Panc1 (cell line): Measurements from ENCODE around the gene PPIE. TPM values are rescaled to one million over a fixed set of nuclear protein-coding genes. Genes with fewer than 3 reads are reported as not detected.
"Not testable (repeated sequence)": the region's sequence is repeated elsewhere in the genome, so short reads cannot be mapped to it uniquely, and the experiment has no call there.

ENCODE experiments used
- ATAC-seq: fragments of 200-7000 bp; cut with Tn5 transposase; 2 replicates; pipeline ENCODE4 v1.9.1; 2020; ENCODE audit warnings: mild to moderate bottlenecking, moderate library complexity
- BruUV-seq: library from RNA; stranded (reverse); fragments of 400-500 nt; replicated peaks from 2 replicates; lab custom pipeline; 2021; lab: Mats Ljungman, UMichigan
- CTCF ChIA-PET: fragments of 300-600 bp; sonication (Branson Sonifier 250); formaldehyde crosslinking; loops from one replicate; lab custom pipeline; 2022; ENCODE audit warnings: antibody characterized with exemption; lab: Charles Lee
- POLR2A ChIA-PET: fragments of 300-600 bp; sonication (Branson Sonifier 250); formaldehyde crosslinking; loops from one replicate; lab custom pipeline; 2022; ENCODE audit warnings: antibody characterized with exemption; lab: Charles Lee
- DNase-seq: peaks from one replicate; pipeline ENCODE4 v3.0.0-alpha.2; 2010; ENCODE audit warnings: low read depth, low spot score
- H3K27ac ChIP-seq: 2 replicates; pipeline ENCODE4 v1.5.1; 2011; ENCODE audit warnings: mild to moderate bottlenecking, low read length, inconsistent platforms
- H3K27me3 ChIP-seq: fragments of 200-500 bp; sonication (Bioruptor generic); 2 replicates; pipeline ENCODE4 v1.6.0; 2014; ENCODE audit warnings: low read length, inconsistent platforms; ENCODE audit not compliant: control insufficient read depth, insufficient read depth
- H3K36me3 ChIP-seq: fragments of 200-500 bp; sonication (Bioruptor generic); 2 replicates; pipeline ENCODE4 v1.5.1; 2014; ENCODE audit warnings: inconsistent platforms, mild to moderate bottlenecking, low read length, moderate library complexity; ENCODE audit not compliant: control insufficient read depth, insufficient read depth
- H3K4me1 ChIP-seq: 2 replicates; pipeline ENCODE4 v1.5.1; 2011; ENCODE audit warnings: inconsistent platforms, mild to moderate bottlenecking, low read length, moderate library complexity; ENCODE audit not compliant: control insufficient read depth, insufficient read depth
- H3K4me3 ChIP-seq, 2 experiments: 2 replicates each; pipeline ENCODE4 v1.5.1; 2011 to 2012; ENCODE audit warnings: low read depth in 2 of 2, low read length in 2 of 2, mild to moderate bottlenecking in 2 of 2, inconsistent platforms in 1 of 2, moderate library complexity in 1 of 2
- H3K9me3 ChIP-seq: fragments of 200-500 bp; sonication (Bioruptor generic); 2 replicates; pipeline ENCODE4 v1.5.1; 2014; ENCODE audit warnings: low read depth, mild to moderate bottlenecking, inconsistent platforms, low read length, moderate library complexity; ENCODE audit not compliant: control insufficient read depth, insufficient read depth
- CTCF ChIP-seq: fragments of 450-650 bp; IDR thresholded peaks from 2 replicates; pipeline ENCODE4 v1.5.1; 2017; ENCODE audit warnings: mild to moderate bottlenecking
- POLR2AphosphoS5 ChIP-seq: IDR thresholded peaks from 2 replicates; pipeline ENCODE4 v1.6.1; 2012; ENCODE audit warnings: mild to moderate bottlenecking, low read depth, low read length, moderate library complexity
- SIN3A ChIP-seq: IDR thresholded peaks from 2 replicates; pipeline ENCODE4 v1.6.1; 2012; ENCODE audit warnings: low read depth, mild to moderate bottlenecking, low read length, moderate library complexity, borderline replicate concordance; ENCODE audit not compliant: insufficient read depth
- TCF7L2 ChIP-seq: IDR thresholded peaks from 2 replicates; pipeline ENCODE4 v1.6.1; 2011; ENCODE audit warnings: mild to moderate bottlenecking, low read depth, low read length, inconsistent platforms
- in situ Hi-C: cut with HindIII; loops from 2 replicates; pipeline ENCODE4 v1.10.0; 2016; ENCODE audit warnings: low sequenced_read_pairs, low pct_unique_long_range_greater_than_20kb
- intact Hi-C: fragments of 100-400 bp; cut with micrococcal nuclease; formaldehyde crosslinking; loops from one replicate; pipeline ENCODE4 v1.10.0; 2022; ENCODE audit not compliant: unreplicated experiment
- total RNA-seq: library from RNA; stranded (reverse); gene quantifications from one replicate; pipeline ENCODE4 v1.2.1, GENCODE V29; 2021; ENCODE audit not compliant: unreplicated experiment
- TF ChIP-seq, protein P1 (sequence below), 2 experiments: IDR thresholded peaks; 2 replicates each; pipeline ENCODE4 v1.6.1; 2011 to 2012; ENCODE audit warnings: low read depth in 2 of 2, control low read depth in 1 of 2, low read length in 1 of 2, mild to moderate bottlenecking in 1 of 2, moderate library complexity in 1 of 2; ENCODE audit not compliant: insufficient read depth in 1 of 2

The PPIE gene
- total RNA-seq, 1 experiment from 2014 or later: 53.0 TPM

DNA sequence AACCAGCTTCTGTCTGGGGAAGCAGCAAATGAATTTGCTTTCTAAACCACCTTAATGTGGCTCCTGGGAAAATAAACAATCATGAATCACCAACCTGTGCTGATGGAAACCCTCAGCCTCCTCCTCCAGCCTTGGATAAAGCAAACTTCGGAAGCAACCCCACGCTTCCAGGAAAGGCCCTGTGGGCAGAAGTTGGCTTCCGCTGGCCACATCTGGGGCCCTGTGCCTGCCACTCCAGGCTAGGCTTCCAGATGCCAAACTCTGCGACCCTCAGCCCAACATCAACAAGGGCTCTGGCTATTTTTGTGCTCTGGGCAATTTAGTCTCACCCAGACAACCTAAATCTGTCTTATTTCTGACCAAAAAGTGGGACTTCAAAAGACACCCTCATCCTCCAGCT is 38.6 kb downstream of the PPIE start:
- no peak overlapping the region for H3K27ac ChIP-seq
- ChIA-PET POLR2A (no interaction called here), CTCF (no interaction called here)
- H3K36me3 ChIP-seq: no peaks in the 10 kb centered on the region
- no peaks in the 10 kb centered on the region for H3K9me3 ChIP-seq
- in situ Hi-C loops (no loop called here), intact Hi-C loops (no loop called here)
- ATAC-seq (no peak), DNase-seq (no peak)
- BruUV-seq: no TSS peak
- no peaks in the 10 kb centered on the region for H3K4me1 ChIP-seq
- TF ChIP-seq, protein P1, sequence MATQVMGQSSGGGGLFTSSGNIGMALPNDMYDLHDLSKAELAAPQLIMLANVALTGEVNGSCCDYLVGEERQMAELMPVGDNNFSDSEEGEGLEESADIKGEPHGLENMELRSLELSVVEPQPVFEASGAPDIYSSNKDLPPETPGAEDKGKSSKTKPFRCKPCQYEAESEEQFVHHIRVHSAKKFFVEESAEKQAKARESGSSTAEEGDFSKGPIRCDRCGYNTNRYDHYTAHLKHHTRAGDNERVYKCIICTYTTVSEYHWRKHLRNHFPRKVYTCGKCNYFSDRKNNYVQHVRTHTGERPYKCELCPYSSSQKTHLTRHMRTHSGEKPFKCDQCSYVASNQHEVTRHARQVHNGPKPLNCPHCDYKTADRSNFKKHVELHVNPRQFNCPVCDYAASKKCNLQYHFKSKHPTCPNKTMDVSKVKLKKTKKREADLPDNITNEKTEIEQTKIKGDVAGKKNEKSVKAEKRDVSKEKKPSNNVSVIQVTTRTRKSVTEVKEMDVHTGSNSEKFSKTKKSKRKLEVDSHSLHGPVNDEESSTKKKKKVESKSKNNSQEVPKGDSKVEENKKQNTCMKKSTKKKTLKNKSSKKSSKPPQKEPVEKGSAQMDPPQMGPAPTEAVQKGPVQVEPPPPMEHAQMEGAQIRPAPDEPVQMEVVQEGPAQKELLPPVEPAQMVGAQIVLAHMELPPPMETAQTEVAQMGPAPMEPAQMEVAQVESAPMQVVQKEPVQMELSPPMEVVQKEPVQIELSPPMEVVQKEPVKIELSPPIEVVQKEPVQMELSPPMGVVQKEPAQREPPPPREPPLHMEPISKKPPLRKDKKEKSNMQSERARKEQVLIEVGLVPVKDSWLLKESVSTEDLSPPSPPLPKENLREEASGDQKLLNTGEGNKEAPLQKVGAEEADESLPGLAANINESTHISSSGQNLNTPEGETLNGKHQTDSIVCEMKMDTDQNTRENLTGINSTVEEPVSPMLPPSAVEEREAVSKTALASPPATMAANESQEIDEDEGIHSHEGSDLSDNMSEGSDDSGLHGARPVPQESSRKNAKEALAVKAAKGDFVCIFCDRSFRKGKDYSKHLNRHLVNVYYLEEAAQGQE (IDR thresholded peaks at IDR 0.05; ENCODE audit: insufficient read depth in 1 of 2, low read depth in 2 of 2, low read length in 1 of 2): no peak
- no peak for TF ChIP-seq TCF7L2
- TF ChIP-seq POLR2AphosphoS5: no peak
- TF ChIP-seq SIN3A: no peak
- TF ChIP-seq CTCF: no peak
- no peak overlapping the region for H3K4me3 ChIP-seq
- H3K27me3 ChIP-seq: no peaks in the 10 kb centered on the region

GRCh38 chr1:39777896-39778295 is 39.2 kb downstream of the PPIE start:
- H3K9me3 ChIP-seq, in situ Hi-C loops, CTCF ChIA-PET, POLR2A ChIA-PET, intact Hi-C loops, ATAC-seq, BruUV-seq, H3K36me3 ChIP-seq, DNase-seq, H3K4me3 ChIP-seq, H3K4me1 ChIP-seq, H3K27me3 ChIP-seq, H3K27ac ChIP-seq: not testable (repeated sequence)

- H3K4me1 ChIP-seq, POLR2A ChIA-PET, in situ Hi-C loops, H3K36me3 ChIP-seq, DNase-seq, CTCF ChIA-PET, ATAC-seq, intact Hi-C loops, H3K27me3 ChIP-seq, BruUV-seq, H3K4me3 ChIP-seq, H3K27ac ChIP-seq, H3K9me3 ChIP-seq: not testable (repeated sequence)
Measured at GRCh38 chr1:39778463-39779099, 39.9 kb downstream of the PPIE start.
